ENCODE data around the gene SRRM4.

- TF ChIP-seq CTCF (IDR thresholded peaks at IDR 0.05; ENCODE audit: insufficient read depth, low read length) (no peak), POLR2AphosphoS5 (IDR thresholded peaks at IDR 0.05; ENCODE audit: low read depth) (no peak)
- TF ChIP-seq, protein P1, sequence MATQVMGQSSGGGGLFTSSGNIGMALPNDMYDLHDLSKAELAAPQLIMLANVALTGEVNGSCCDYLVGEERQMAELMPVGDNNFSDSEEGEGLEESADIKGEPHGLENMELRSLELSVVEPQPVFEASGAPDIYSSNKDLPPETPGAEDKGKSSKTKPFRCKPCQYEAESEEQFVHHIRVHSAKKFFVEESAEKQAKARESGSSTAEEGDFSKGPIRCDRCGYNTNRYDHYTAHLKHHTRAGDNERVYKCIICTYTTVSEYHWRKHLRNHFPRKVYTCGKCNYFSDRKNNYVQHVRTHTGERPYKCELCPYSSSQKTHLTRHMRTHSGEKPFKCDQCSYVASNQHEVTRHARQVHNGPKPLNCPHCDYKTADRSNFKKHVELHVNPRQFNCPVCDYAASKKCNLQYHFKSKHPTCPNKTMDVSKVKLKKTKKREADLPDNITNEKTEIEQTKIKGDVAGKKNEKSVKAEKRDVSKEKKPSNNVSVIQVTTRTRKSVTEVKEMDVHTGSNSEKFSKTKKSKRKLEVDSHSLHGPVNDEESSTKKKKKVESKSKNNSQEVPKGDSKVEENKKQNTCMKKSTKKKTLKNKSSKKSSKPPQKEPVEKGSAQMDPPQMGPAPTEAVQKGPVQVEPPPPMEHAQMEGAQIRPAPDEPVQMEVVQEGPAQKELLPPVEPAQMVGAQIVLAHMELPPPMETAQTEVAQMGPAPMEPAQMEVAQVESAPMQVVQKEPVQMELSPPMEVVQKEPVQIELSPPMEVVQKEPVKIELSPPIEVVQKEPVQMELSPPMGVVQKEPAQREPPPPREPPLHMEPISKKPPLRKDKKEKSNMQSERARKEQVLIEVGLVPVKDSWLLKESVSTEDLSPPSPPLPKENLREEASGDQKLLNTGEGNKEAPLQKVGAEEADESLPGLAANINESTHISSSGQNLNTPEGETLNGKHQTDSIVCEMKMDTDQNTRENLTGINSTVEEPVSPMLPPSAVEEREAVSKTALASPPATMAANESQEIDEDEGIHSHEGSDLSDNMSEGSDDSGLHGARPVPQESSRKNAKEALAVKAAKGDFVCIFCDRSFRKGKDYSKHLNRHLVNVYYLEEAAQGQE (IDR thresholded peaks at IDR 0.05; ENCODE audit: insufficient replicate concordance, low read depth), result no peak
These were observed 121.4 kb downstream of the SRRM4 start for GRCh38 chr12:119102714-119103113.

All from HL-60 (cell line).